Stimulated activated CD4-positive, alpha-beta T cell treated with anti-CD3 and anti-CD28 coated beads, Interleukin-4, amount 100 ng/mL, for 24 hours (primary cell): Measurements from ENCODE around the gene CEBPG.

Experiments used
- DNase-seq: peaks from one replicate; pipeline ENCODE4 v3.0.0-alpha.2; 2020

Gene CEBPG

DNA sequence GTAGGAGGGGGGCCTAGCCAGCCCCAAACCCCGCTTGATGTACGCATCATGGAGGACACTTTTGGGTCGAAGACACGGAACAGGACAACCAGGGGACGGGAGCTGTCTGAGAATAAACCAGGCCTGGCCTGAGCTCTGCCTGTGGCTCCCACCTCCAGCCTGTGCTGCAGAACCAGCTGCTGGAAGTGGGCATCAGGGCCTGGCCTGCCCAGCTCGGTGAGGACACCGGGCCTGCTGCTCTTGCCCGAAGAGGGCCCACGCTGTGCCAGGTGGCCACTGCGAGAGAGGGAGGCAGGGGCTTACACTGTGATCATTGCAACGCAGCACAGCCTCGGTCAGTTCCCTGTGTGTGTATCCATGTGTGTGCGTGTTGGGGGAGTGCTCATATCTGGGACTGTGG lies 34.6 kb downstream of the CEBPG start:
- no peak for DNase-seq

DNA sequence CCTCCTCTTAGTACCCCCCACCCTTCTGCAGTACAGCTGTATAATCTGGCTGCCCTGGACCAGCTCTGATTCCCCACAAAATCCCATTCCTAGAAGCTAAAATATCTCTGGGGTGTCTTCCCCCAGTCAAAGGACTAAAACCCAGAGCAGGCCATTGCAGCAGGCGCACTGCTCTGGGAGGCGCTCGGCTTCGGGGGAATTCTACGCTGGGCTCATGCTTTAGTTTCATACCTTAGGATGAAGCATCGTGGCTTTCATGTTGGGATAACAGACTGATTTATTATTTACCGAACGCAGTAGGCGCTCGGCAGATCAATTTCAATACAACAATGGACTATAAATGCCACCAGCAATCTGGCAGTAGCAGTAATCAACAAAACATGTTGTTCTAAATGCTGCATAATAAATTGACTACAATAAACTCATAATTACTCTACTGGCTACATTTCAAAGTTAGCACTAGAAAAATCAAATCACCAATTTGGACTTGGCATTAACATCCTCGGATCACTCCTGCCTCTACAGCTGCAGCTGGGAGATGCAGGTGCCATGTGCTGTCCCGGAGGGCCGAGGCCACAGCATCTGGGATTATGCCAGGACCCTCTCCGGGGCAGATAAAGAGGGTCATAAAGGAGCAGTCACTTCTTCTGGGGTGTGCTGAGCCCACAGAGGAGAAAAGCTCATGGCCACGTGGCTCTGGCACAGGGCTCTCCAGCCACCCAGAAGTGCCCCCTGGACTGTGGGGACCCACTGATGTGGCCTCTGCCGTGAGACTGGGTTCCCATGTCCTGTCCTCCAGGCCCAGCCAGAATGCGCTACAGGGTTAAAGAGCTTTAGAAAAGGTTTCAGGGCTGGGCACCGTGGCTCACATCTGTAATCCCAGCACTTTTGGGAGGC lies 35.3 kb downstream of the CEBPG start:
- no peak for DNase-seq

DNA sequence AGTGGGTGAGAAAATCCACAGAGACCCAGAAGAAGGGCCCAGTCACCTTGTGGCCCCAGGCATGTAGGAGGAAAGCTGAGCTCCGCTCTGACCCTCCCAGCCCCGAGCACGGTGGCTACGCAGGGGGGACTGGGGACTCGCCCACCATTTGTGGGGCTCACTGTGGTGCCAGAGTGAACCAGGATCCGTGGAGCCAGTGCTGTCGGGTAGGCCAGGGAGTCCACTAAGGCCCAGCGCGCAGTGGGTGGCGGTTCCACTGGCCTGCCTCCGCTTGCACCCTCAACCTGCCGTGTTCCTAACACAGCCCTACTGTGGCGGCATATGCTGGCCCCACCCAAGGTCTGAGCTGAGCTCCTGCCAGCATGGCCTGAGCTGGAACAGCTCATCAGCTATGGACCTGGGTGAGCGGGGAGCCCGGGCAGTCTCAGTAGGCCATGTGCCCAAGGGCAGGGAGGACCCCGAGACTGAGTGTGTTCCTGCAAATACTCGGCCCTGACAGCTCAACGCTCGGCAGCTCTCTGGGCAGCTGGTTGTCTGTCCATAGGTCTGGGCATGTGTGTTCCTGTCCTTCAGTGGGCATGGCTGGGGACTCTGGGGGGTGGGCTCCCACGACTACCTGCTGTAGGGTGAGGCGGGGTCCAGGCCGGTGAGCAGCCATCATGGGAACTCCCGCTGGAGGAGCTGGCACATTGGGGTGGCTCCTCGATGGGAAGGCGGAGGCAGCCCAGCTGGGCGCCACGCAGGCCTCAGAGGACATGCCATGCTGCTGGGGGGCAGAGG lies 36.6 kb downstream of the CEBPG start:
- DNase-seq: no peak

DNA sequence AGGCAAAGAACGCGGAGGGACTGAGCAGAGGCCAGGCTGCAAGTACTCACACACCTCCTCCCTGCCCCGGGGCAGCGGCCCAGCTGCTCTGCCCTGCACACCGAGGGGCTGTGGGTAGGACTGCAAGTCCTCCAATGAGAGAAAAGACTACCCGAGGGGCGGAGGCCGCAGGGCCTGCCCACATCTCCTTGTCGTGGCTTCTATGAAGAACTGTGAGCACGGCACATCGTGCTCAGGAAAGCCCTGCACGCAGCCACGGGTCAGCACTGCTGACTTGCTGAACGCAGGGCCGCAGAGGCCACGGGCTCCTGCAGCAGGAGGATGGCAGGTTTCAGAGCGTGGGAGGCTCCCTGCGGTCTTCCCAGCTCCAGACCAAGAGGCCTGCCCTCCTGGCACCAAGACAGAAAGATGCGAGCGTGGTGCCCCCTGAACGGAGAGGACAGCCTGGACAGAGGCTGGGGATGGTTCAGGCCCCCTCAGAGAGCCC lies 37.4 kb downstream of the CEBPG start:
- no peak for DNase-seq

DNA sequence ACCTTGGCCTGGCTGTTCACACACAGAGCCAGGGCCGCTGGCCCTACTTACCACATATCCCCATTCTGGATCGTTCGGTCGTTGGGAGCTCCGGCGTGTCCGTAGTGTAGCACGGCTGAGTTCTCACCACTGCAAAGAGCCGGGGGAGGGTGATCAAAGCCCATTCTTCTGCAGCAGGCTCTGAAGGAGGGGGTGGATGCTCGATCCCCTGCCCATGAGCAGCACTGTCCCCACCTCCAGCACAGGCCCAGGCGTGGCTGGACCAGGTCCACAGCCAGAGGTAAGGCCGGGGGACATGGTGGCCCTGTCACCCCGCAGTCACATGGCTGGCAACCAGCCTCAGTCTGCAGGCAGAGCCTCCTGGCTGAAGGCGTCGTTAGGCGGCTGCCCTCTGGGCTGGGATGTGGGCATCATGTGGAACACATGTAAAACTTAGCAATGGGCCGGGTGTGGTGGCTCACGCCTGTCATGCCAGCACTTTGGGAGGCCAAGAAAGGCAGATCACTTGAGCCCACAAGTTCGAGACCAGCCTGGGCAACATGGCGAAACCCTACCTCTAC lies 38.2 kb downstream of the CEBPG start:
- DNase-seq: no peak

DNA sequence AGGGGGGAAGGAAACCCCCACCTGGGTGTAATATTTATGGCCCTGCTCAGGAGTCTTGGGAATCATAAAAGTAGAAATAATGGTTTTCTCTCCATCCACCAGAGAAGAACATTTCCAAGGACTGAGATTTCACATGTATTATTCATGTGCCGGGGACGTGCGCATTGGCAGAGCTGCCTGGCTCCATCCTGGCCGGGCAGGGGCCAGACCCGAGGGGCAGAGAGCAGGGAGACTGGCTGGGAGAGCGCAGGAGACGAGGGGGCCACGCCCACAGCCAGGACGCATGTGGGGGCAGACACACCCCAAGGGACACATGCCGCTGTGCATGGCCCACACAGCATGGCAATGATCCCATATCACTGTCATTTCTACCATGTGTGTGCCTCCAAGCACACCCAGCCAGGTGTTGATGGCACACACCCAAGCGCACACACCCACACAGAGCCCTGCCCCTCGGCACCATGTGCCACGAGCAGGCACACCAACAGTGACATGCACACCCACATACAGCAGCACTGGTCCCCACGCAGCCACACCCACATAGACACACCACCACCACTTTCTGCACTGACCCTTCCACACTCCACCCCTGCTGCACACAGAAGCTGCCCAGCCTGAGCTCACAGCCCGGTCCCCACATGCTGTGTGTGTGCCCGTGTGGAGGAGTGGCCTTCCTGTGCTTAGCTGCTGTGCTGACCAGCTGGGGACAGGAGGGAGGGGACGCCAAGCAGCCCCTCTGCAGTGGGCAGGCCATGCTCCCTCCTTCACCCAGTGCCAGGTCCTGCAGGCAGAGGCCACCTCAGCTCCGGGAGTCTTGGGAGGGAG lies 39.3 kb downstream of the CEBPG start:
- no peak for DNase-seq

DNA sequence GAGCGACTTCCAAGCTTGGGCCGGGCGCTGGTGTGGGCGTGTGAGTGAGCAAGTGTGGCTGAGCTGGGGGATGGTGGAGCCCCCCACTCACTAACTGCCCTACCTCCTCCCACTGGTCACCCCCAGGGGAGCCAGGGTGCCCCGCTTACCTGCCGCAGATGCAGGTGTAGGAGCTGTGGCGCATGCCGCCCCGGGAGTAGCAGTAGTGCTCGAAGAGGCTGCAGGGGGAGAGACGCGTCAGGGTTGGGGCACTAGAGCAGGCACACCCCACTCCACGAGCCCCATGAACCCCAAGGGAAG lies 39.9 kb downstream of the CEBPG start:
- no peak for DNase-seq

DNA sequence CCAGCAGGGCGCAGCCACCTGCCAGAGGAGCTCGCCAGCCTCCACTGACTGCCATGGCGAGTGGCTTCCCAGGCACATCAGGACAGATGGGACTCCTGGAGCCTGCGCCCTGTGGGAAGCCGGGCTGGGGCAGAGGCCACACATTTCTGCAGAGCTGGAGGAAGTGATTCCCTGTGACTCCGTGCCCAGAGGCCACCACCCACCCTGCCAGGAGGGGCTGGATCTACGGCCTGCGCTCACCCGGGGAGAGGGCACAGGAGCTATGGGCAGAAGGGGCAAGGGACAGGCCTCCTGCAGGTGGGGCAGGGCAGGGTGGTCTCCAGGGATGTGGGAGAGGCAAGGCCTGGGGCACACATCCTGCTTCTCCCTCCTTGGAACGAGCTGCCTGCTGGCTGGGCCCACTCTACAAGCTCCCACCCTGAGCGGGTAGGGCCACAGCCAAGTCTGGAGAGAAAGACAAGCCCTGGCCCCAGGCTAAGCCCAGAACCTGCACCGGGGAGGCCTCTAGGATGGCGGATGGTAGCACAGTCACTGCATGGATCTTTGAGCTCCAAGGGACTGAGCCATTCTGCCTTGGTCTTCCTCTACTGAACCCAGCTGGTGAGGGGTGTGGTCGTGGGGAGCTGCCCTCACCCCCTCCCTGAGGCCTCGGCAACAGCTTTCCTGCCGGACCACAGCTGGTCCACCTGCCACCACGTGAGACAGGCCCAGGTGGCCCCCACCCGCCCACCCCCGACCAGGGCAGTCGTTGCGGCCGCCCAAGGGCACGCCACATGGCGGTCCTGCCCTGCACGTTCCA lies 40.6 kb downstream of the CEBPG start:
- no peak for DNase-seq

DNA sequence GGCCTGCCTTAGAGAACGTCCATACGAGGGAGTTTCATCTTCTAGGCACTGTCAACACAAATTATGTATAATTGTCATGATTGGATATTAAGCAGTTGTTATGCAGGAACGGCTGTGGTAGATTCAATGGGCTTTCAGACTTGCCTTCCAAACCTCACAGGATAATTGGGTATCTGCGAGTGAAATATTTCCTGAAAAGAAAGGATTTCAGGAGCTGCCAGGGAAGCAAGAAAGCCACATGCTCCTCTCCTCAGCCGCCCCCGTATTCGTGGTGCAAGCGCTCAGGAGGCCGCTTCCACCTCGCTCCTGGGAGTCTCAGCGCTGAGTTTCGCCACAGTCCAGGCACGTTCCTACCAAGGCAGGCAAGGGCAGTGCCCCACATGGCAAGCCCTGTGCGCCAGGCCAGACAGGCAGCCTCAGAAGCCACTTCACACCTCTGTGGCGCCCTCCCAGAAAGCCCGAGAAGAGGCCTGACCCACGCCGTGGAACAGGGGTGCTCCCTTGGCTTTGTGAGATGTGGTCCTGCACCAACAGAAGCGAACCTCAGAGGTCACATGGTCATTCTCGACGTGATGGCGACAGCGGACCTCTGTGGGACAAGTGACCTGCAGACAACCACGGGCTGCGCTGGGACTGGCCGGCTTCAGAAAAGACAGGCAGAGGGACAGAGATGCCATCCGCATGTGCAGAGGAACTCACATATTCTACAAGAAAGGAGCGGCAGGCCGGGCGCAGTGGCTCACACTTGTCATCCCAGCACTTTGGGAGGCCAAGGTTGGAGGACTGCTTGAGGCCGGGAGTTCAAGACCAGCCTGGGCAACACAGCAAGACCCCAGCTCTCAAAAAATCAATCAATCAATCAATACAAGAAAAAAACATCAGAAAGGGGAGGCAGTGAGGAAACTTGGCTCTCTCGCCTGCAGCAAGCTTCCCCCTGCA lies 41.4 kb downstream of the CEBPG start:
- DNase-seq: no peak

DNA sequence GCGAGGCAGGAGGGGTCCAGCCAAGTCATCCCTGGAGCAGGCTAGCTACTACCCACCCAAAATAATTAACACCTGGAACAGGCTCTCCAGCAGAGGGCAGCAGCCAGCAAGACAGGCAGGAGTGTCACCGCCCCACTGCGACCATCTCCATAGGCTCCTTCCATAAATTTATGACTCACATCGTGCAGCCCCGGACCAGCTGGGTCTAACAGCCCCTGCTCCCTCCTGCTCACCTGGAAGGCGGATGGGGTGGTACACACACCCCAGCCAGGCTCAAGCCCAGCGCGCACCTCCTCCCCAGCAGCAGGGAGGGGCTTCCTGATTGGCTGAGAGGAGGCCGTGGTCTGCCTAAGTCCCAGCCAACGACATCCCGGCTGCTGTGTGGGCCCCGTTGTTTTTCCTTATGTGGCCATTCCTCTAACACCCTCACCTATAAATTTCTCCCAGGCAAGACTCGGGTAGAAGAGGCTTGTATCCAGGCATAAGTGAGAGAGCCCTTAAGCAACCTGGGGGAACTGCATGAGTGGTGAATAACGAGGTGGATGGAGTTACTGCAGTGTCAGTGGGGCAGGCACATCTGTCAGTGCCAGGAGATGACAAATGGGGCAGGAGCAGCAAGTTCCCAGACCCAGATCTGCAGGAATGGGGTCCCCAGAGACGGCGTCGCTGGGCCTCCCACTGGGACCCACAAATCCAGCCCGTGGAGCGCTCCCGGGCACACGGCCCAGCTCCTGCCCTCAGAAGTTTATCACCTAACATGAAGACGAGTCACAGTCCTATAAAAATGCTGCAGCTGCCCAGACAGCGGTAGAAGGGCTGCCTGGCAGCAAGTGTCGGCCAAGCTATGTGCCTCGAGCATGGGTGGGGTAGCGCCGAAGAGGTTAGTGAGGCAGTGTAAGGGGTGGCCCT lies 43.1 kb downstream of the CEBPG start:
- DNase-seq: peak; percentile 72

DNA sequence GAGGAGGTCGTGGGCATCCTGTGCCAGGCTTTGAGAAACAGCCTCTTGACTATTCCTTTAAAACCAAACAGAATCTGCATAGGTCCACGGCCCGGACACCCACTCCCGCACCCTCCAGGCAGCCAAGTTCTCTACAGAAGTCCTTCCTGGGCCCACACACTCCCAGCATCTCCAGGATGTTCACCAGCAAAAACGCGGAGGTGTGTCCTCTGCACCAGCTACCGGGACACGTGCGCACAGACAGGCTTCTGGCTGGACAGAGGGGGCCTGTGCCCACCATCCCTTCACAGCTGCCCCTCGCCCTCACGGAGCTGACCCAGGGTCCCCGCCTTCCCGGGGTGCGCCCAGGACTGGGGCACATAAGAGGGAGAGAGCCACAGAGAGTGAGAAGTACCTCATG lies 44.2 kb downstream of the CEBPG start:
- DNase-seq: no peak

DNA sequence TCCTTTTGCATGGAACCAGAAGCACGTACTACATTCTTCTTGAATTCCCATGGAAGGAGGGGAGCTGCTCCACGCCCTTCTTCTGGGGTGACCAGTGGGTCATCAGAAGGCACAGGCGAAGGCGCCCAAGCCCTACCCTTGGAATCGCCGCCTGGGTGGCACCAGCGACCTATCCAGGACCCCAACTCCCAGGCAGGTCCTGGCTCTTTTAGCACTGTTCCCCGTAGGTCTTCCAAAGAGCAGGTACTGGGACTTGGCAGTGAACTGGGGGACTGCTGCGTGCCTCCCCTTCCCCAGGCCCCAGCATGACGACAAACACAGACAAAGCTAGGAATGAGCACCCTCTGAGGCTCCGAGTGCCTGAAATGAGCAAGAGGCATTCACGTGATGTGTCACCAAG lies 45.0 kb downstream of the CEBPG start:
- no peak for DNase-seq

DNA sequence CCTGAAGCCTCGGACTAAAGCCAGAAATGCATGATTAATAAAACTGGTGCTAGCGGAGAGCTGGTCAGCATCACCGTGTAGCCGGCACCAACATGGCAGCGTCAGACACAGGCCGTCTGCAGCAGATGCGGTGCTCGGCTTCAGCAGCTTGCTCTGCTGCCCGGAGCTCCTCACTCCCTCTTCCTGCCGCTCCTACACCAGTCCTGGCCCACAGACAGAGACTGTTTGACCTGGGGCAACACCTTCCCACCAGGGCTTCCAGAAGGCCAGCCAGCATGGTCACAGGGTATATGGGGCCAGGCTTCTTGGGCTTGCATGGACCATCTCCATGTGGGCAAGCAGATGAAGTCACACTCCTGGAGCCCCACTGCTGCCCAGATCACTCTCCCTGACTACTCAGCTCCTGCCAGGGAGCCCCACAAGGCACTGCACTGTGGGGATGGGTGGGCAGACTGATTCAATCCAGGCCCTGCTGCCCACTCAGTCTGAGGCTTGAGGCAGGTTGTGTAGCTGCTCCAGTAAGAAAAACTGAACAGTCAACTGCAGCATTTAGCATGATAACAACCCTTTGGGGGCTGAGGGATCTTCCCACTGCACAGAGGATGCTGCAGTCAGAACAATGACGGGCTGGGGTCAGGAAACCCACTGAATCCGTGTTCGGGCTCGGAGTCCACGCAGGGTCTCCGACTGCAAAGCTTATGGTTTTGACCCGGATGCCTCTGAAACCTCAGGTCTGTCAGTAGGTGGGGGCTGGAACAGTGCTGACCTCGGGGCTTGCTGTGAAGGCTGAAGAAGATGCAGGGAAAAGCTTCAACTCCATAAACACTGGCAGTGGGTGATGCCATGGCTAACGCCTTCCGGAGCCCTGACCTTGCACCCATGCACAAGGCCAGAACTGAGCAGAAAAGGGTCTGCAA lies 45.6 kb downstream of the CEBPG start:
- DNase-seq: no peak

DNA sequence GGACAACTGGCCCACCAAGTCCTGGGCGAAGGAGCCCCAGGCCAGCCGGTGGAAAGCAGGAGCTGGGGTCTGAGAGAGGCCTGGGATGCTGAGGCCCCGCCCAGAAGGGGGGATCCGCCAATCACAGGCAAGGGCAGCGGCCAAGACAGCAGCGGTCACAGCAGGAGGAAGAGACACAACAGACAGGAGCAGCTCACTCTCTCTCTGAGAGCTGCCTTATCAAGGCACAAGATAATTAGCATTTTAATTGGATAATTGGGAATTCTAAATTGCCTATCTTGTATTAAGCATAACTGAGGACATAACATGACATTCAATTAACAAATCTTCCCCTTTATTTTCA lies 46.2 kb downstream of the CEBPG start:
- DNase-seq: no peak

DNA sequence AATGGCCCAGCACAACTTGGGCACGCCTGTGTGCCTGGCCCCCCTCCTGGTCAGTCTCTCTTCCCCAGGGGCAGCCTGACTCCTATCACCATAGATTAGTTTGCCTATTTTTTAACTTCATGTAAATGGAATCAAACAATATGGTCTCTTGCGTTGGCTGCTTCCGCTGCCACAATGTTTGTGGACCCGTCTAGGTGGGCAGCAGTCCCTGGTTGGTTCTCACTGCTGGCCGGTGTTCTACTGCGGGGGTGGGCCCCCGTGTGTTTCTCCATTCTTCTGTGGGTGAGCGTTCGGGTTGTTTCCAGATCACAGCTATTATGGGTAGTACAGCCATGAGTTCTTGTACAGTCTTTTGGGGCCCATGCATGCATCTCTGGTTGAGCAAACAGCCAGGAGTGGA lies 47.3 kb downstream of the CEBPG start:
- DNase-seq: no peak

DNA sequence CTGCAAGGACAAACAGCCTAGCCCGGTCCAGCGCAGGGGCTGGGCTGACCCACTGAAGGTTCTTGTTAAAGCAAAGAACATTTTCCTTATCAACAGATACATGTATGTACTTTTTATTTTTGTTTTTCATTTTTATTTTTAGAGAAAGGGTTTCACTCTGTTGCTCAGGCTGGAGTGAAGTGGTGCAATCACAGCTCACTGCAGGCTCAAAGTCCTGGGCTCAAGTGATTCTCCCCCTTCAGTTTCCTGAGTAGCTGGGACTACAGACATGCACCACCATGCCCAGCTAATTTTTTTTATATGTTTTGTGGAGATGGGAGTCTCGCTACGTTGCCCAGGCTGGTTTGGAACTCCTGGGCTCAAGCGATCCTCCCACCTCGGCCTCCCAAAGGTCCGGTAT lies 47.9 kb downstream of the CEBPG start:
- DNase-seq: no peak

DNA sequence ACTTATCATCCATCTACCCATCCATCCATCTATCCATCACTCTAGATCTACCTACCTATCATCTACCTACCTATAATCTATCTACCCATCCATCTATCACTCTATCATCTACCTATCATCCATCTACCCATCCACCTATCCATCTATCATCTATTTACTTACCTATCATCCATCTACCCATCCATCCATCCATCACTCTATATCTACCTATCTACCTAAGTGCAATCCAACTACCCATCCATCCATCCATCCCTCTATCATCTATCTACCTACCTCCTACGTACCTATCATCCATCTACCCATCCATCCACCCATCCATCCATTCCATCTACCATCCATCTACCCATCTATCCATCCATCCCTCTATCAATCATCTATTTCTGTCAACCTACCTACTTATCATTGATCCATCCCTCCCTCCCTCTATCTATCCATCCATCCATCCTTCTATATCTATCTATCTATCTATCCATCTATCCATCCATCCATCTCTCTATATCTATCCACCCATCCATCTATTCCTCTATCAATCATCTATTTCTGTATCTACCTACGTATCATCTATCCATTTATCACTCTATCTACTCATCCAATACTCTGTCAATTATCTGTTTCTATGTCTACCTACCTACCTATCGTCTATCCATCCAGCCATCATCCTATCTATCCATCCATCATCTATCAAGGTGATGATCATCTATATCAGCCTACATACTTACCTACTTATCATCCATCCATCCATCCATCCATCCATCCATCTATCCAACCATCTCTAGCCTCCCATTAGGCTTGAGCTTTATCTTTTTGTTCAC lies 49.1 kb downstream of the CEBPG start:
- no peak for DNase-seq

DNA sequence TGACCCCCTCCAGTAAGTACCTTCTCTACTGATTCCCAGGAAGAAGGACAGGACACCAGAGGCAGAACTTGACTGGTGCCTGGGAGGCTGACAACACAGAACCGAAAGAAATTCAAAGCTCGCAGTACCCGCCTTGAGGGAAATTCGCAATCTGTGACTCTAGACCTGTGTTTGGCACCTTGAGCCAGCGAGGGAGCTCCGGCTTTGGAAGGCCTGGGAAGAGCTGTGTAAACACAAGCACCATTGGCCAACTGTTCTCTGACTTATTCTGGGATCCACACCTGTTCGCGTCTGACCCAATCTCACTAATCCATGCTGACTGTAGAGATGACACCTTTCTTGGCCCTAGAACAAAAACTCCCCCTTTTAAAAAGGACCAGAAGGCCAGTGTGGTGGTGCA lies 50.7 kb downstream of the CEBPG start:
- DNase-seq: no peak
